Peyer's patch (tissue), 4 donors: Measurements from ENCODE around the gene AGO1.

Experiments
- CTCF ChIP-seq, 6 experiments: fragments of 450-650 bp in 4 of 6; fragments of 200-600 bp in 2 of 6; sonication (generic) in 1 of 6; IDR thresholded peaks; one replicate each; pipeline ENCODE4 v1.5.1; 2017 to 2019; ENCODE audit warnings: antibody characterized with exemption in 6 of 6, mild to moderate bottlenecking in 3 of 6, moderate library complexity in 1 of 6
- POLR2A ChIP-seq, 2 donors: fragments of 450-650 bp; IDR thresholded peaks; one replicate each; pipeline ENCODE4 v1.5.1; 2017; ENCODE audit warnings: antibody characterized with exemption in 2 of 2, mild to moderate bottlenecking in 2 of 2, moderate library complexity in 2 of 2

- no peak for TF ChIP-seq CTCF (IDR thresholded peaks at IDR 0.05)
- no peak for TF ChIP-seq POLR2A (IDR thresholded peaks at IDR 0.05)
Measured at GRCh38 chr1:35860696-35861095, 22.3 kb upstream of the AGO1 start.
